CD4-positive, alpha-beta T cell treated with Interleukin-17A for 4 hours (primary cell): ENCODE data around the gene HMGN3.

Experiments used
- DNase-seq: peaks from one replicate; pipeline ENCODE4 v3.0.0-alpha.2; 2020; ENCODE audit warnings: mixed read lengths

The HMGN3 gene

GRCh38 chr6:79184086-79184485 is 50.4 kb downstream of the HMGN3 start:
- DNase-seq, result no peak

- no peak for DNase-seq
Measured at GRCh38 chr6:79180052-79180451, 54.4 kb downstream of the HMGN3 start.

GRCh38 chr6:79173378-79173777 is 61.1 kb downstream of the HMGN3 start:
- DNase-seq, result no peak

GRCh38 chr6:79170959-79171358 is 63.5 kb downstream of the HMGN3 start:
- no peak for DNase-seq

- DNase-seq, result no peak
Measured at GRCh38 chr6:79170431-79170830, 64.1 kb downstream of the HMGN3 start.

- DNase-seq, result no peak
Measured at GRCh38 chr6:79168695-79168980, 65.8 kb downstream of the HMGN3 start.

GRCh38 chr6:79167931-79168694 is 66.4 kb downstream of the HMGN3 start:
- no peak for DNase-seq

GRCh38 chr6:79159846-79160245 is 74.6 kb downstream of the HMGN3 start:
- no peak for DNase-seq

- no peak for DNase-seq
Measured at GRCh38 chr6:79158856-79159516, 75.5 kb downstream of the HMGN3 start.

GRCh38 chr6:79157961-79158644 is 76.4 kb downstream of the HMGN3 start:
- DNase-seq, result no peak

- DNase-seq, result no peak
Measured at GRCh38 chr6:79152269-79152737, 82.2 kb downstream of the HMGN3 start.
